ENCODE results near the gene SLC4A2.
A peak's percentile ranks its signal among the peaks of the same experiment; 100 is the strongest.

Gene SLC4A2

GRCh38 chr7:151075662-151075971 is 16.2 kb downstream of the SLC4A2 start:
- Histone ChIP-seq H3K36me3 (replicated peaks; ENCODE audit: insufficient read depth, low read length) (peaks cover 3% of the 10 kb centered on the region; the same call in 1 of the 2 replicates), H4K20me1 (ENCODE audit: insufficient read depth, low read length) (no peaks in the 10 kb centered on the region), H3F3A (ENCODE audit: insufficient read depth, low read length) (peaks cover 12% of the 10 kb centered on the region; the same call in 1 of the 2 replicates), H2AFZ (ENCODE audit: low read length) (no peak overlapping the region), H3K9ac (ENCODE audit: low read length) (no peak overlapping the region), H3K27ac (ENCODE audit: low read length) (no peak overlapping the region), H3K79me2 (ENCODE audit: low read length) (peaks cover 29% of the 10 kb centered on the region), H3K4me3 (ENCODE audit: low read length) (no peak overlapping the region), H3K9me3 (replicated peaks; ENCODE audit: insufficient read depth, low read length) (no peaks in the 10 kb centered on the region), H3K4me2 (ENCODE audit: low read depth, low read length) (no peak overlapping the region), H3K4me1 (ENCODE audit: low read length) (peaks cover 8% of the 10 kb centered on the region), H3K9me2 (replicated peaks; ENCODE audit: insufficient read depth, low read length) (no peaks in the 10 kb centered on the region), H3K27me3 (replicated peaks; ENCODE audit: insufficient read depth, low read length) (no peaks in the 10 kb centered on the region)
- DNase-seq: no peak
- TF ChIP-seq EZH2 (optimal IDR thresholded peaks at IDR 0.05; ENCODE audit: low read depth, low read length): no peak
- no peak for TF ChIP-seq CTCF (IDR thresholded peaks at IDR 0.05; ENCODE audit: low read length)
- TF ChIP-seq EZH2phosphoT487 (IDR thresholded peaks at IDR 0.05; ENCODE audit: low read length): no peak

GRCh38 chr7:151075978-151076426 is 16.6 kb downstream of the SLC4A2 start:
- Histone ChIP-seq H3K9ac (ENCODE audit: low read length) (no peak overlapping the region), H2AFZ (ENCODE audit: low read length) (no peak overlapping the region), H3K27ac (ENCODE audit: low read length) (no peak overlapping the region), H3K79me2 (ENCODE audit: low read length) (peaks cover 30% of the 10 kb centered on the region), H3K4me1 (ENCODE audit: low read length) (peaks cover 8% of the 10 kb centered on the region), H3K27me3 (replicated peaks; ENCODE audit: insufficient read depth, low read length) (no peaks in the 10 kb centered on the region), H3F3A (ENCODE audit: insufficient read depth, low read length) (peaks cover 13% of the 10 kb centered on the region; the same call in 1 of the 2 replicates), H3K9me3 (replicated peaks; ENCODE audit: insufficient read depth, low read length) (no peaks in the 10 kb centered on the region), H3K4me2 (ENCODE audit: low read depth, low read length) (no peak overlapping the region), H3K4me3 (ENCODE audit: low read length) (no peak overlapping the region), H4K20me1 (ENCODE audit: insufficient read depth, low read length) (no peaks in the 10 kb centered on the region), H3K9me2 (replicated peaks; ENCODE audit: insufficient read depth, low read length) (no peaks in the 10 kb centered on the region), H3K36me3 (replicated peaks; ENCODE audit: insufficient read depth, low read length) (peaks cover 3% of the 10 kb centered on the region; the same call in 1 of the 2 replicates)
- TF ChIP-seq EZH2 (optimal IDR thresholded peaks at IDR 0.05; ENCODE audit: low read depth, low read length): no peak
- TF ChIP-seq EZH2phosphoT487 (IDR thresholded peaks at IDR 0.05; ENCODE audit: low read length): no peak
- TF ChIP-seq CTCF (IDR thresholded peaks at IDR 0.05; ENCODE audit: low read length): no peak
- no peak for DNase-seq

- Histone ChIP-seq H4K20me1 (ENCODE audit: insufficient read depth, low read length) (no peaks in the 10 kb centered on the region), H3K9ac (ENCODE audit: low read length) (no peak overlapping the region), H3K27ac (ENCODE audit: low read length) (no peak overlapping the region), H3F3A (ENCODE audit: insufficient read depth, low read length) (peaks cover 15% of the 10 kb centered on the region; the same call in 1 of the 2 replicates), H3K27me3 (replicated peaks; ENCODE audit: insufficient read depth, low read length) (no peaks in the 10 kb centered on the region), H3K9me3 (replicated peaks; ENCODE audit: insufficient read depth, low read length) (no peaks in the 10 kb centered on the region), H3K9me2 (replicated peaks; ENCODE audit: insufficient read depth, low read length) (no peaks in the 10 kb centered on the region), H3K4me2 (ENCODE audit: low read depth, low read length) (no peak overlapping the region), H3K36me3 (replicated peaks; ENCODE audit: insufficient read depth, low read length) (peaks cover 3% of the 10 kb centered on the region; the same call in 1 of the 2 replicates), H2AFZ (ENCODE audit: low read length) (no peak overlapping the region), H3K79me2 (ENCODE audit: low read length) (peaks cover 40% of the 10 kb centered on the region), H3K4me3 (ENCODE audit: low read length) (no peak overlapping the region), H3K4me1 (ENCODE audit: low read length) (peaks cover 11% of the 10 kb centered on the region)
- no peak for DNase-seq
- TF ChIP-seq EZH2 (optimal IDR thresholded peaks at IDR 0.05; ENCODE audit: low read depth, low read length) (no peak), CTCF (IDR thresholded peaks at IDR 0.05; ENCODE audit: low read length) (peak; percentile 35)
Observed at GRCh38 chr7:151076863-151077704, 17.7 kb downstream of the SLC4A2 start.

Measured in MM.1S (cell line).